K562 (cell line): ENCODE results near the gene DPAGT1. TPM values are rescaled to one million over a fixed set of nuclear protein-coding genes. Genes with fewer than 3 reads are reported as not detected.

Experiments
- ATAC-seq: fragments of 200-7000 bp; cut with Tn5 transposase; 3 replicates; pipeline ENCODE4 v1.9.1; 2020; ENCODE audit warnings: moderate library complexity
- BruUV-seq: library from RNA; stranded (reverse); fragments of 400-500 nt; replicated peaks from 2 replicates; lab custom pipeline; 2021; lab: Mats Ljungman, UMichigan
- CTCF ChIA-PET: fragments of 300-600 bp; formaldehyde crosslinking; extraction: SDS; loops from one replicate; lab custom pipeline; 2021; ENCODE audit warnings: low intra/inter-chr PET ratio; lab: Yijun Ruan, JAX
- POLR2A ChIA-PET: fragments of 300-600, 350-650 bp; sonication (Branson Sonifier 250); formaldehyde crosslinking; extraction: SDS; loops from one replicate; lab custom pipeline; 2021; ENCODE audit warnings: antibody characterized with exemption, inconsistent platforms; lab: Yijun Ruan, JAX
- DNase-seq, 4 experiments: peaks; one replicate each; pipeline versions ENCODE4 v3.0.0 to v3.0.0-alpha.2; 2011 to 2018; ENCODE audit warnings: low spot score in 3 of 4, mixed read lengths in 3 of 4; ENCODE audit errors: extremely low read depth in 1 of 4
- FAIRE-seq: peaks from 2 replicates; lab custom pipeline; 2011; peaks lifted over from hg19 to GRCh38; lab: Jason Lieb, UNC
- H2AFZ ChIP-seq: 2 replicates; pipeline ENCODE4 v1.6.0; 2011; ENCODE audit warnings: low read depth, low read length, control low read depth, inconsistent platforms
- H3K27ac ChIP-seq: fragments of 200-600 bp; 3 replicates; pipeline ENCODE4 v1.8.0; 2011; ENCODE audit warnings: low read depth, mild to moderate bottlenecking, control low read depth, inconsistent platforms, low read length, moderate library complexity, mixed read lengths; ENCODE audit errors: extremely low read depth
- H3K27me3 ChIP-seq, 2 experiments: fragments of 300-600 bp in 1 of 2; 2 replicates in 1 of 2; 3 replicates in 1 of 2; pipeline versions ENCODE4 v1.6.0 to v1.8.0; 2011; ENCODE audit warnings: inconsistent platforms in 2 of 2, low read length in 2 of 2, mild to moderate bottlenecking in 1 of 2, mixed read lengths in 1 of 2, moderate library complexity in 1 of 2; ENCODE audit not compliant: control insufficient read depth in 2 of 2, insufficient read depth in 2 of 2
- H3K36me3 ChIP-seq: fragments of 300-600 bp; 3 replicates; pipeline ENCODE4 v1.8.0; 2011; ENCODE audit warnings: mild to moderate bottlenecking, low read length, inconsistent platforms; ENCODE audit not compliant: control insufficient read depth, insufficient read depth
- H3K4me1 ChIP-seq, 2 experiments: fragments of 200-600 bp in 1 of 2; replicated peaks in 1 of 2; 2 replicates in 1 of 2; 3 replicates in 1 of 2; pipeline versions ENCODE4 v1.5.1 to v1.8.0; 2011; ENCODE audit warnings: inconsistent platforms in 2 of 2, low read length in 2 of 2, mild to moderate bottlenecking in 1 of 2, mixed read lengths in 1 of 2, moderate library complexity in 1 of 2; ENCODE audit not compliant: control insufficient read depth in 2 of 2, insufficient read depth in 2 of 2
- H3K4me2 ChIP-seq: 2 replicates; pipeline ENCODE4 v1.6.1; 2011; ENCODE audit warnings: low read length, control low read depth, inconsistent platforms, mixed read lengths; ENCODE audit not compliant: insufficient read depth
- H3K4me3 ChIP-seq: fragments of 200-600 bp; sonication (generic), shearing (Covaris generic); 2 replicates; pipeline ENCODE4 v1.5.1; 2016; ENCODE audit warnings: control low read depth, inconsistent platforms
- H3K79me2 ChIP-seq: fragments of 200-600 bp; 3 replicates; pipeline ENCODE4 v1.8.0; 2011; ENCODE audit warnings: low read length, inconsistent platforms; ENCODE audit not compliant: control insufficient read depth, insufficient read depth
- H3K9ac ChIP-seq, 2 experiments: 2 replicates each; pipeline versions ENCODE4 v1.6.0 to v1.6.1; 2011; ENCODE audit warnings: low read depth in 2 of 2, low read length in 2 of 2, control low read depth in 1 of 2, inconsistent platforms in 1 of 2, mild to moderate bottlenecking in 1 of 2, mixed read lengths in 1 of 2; ENCODE audit not compliant: insufficient read depth in 1 of 2
- H3K9me1 ChIP-seq: one replicate; pipeline ENCODE4 v1.6.0; 2011; ENCODE audit warnings: inconsistent platforms, mild to moderate bottlenecking, low read length, moderate library complexity; ENCODE audit not compliant: control insufficient read depth, insufficient read depth
- H3K9me3 ChIP-seq: replicated peaks from 2 replicates; pipeline ENCODE4 v1.5.1; 2011; ENCODE audit warnings: low read depth, low read length, inconsistent platforms; ENCODE audit not compliant: control insufficient read depth, insufficient read depth
- H4K20me1 ChIP-seq: replicated peaks from 2 replicates; pipeline ENCODE4 v1.6.1; 2011; ENCODE audit warnings: low read length, inconsistent platforms, mixed read lengths; ENCODE audit not compliant: control insufficient read depth, insufficient read depth
- BRF2 ChIP-seq: IDR thresholded peaks from 3 replicates; pipeline ENCODE4 v1.6.1; 2011; ENCODE audit warnings: borderline replicate concordance, mild to moderate bottlenecking; ENCODE audit not compliant: insufficient read length, insufficient read depth
- DNMT1 ChIP-seq: fragments of 450-650 bp; IDR thresholded peaks from 2 replicates; pipeline ENCODE4 v1.6.1; 2016; ENCODE audit warnings: antibody characterized with exemption, mild to moderate bottlenecking
- E2F6 ChIP-seq, 2 experiments: IDR thresholded peaks; 2 replicates each; pipeline ENCODE4 v1.6.1; 2011; ENCODE audit warnings: borderline replicate concordance in 1 of 2, control low read depth in 1 of 2, low read depth in 1 of 2, low read length in 1 of 2, mild to moderate bottlenecking in 1 of 2, mixed read lengths in 1 of 2, moderate library complexity in 1 of 2; ENCODE audit not compliant: insufficient read depth in 1 of 2, insufficient read length in 1 of 2, poor library complexity in 1 of 2, severe bottlenecking in 1 of 2; ENCODE audit errors: extremely low read depth in 1 of 2
- EP400 ChIP-seq: fragments of 450-650 bp; IDR thresholded peaks from 2 replicates; pipeline ENCODE4 v1.6.1; 2017; ENCODE audit warnings: antibody characterized with exemption, mild to moderate bottlenecking, moderate library complexity
- ERF ChIP-seq: fragments of 450-650 bp; formaldehyde crosslinking; IDR thresholded peaks from 2 replicates; pipeline ENCODE4 v1.4.0; 2020; ENCODE audit warnings: mild to moderate bottlenecking, mixed read lengths
- HNRNPL ChIP-seq: fragments of 200-400 bp; formaldehyde crosslinking; IDR thresholded peaks from 2 replicates; pipeline ENCODE4 v1.6.1; 2017; ENCODE audit warnings: low read depth, mild to moderate bottlenecking, low read length
- IRF1 ChIP-seq: sonication (generic); formaldehyde crosslinking; IDR thresholded peaks from 2 replicates; pipeline ENCODE4 v1.8.0; 2022; ENCODE audit warnings: missing genetic modification reagents, mild to moderate bottlenecking, borderline replicate concordance
- L3MBTL2 ChIP-seq: fragments of 450-650 bp; IDR thresholded peaks from 2 replicates; pipeline ENCODE4 v1.6.1; 2016; ENCODE audit warnings: mild to moderate bottlenecking, moderate library complexity
- MCM5 ChIP-seq: fragments of 450-650 bp; IDR thresholded peaks from 2 replicates; pipeline ENCODE4 v1.6.1; 2016; ENCODE audit warnings: low read depth
- NR1H2 ChIP-seq: sonication (generic); formaldehyde crosslinking; IDR thresholded peaks from 2 replicates; pipeline ENCODE4 v1.4.0; 2020; ENCODE audit warnings: mild to moderate bottlenecking, missing genetic modification reagents
- NR4A1 ChIP-seq, 2 experiments: fragments of 250-450 bp in 1 of 2; fragments of 450-650 bp in 1 of 2; sonication (Bioruptor Pico) in 1 of 2; IDR thresholded peaks; 2 replicates each; pipeline versions ENCODE4 v1.4.0 to v1.6.1; 2016 to 2020; ENCODE audit warnings: mild to moderate bottlenecking in 2 of 2, missing compliant biosample characterization in 1 of 2, missing genetic modification characterization in 1 of 2, moderate library complexity in 1 of 2
- NRF1 ChIP-seq, 2 experiments: fragments of 450-650 bp; IDR thresholded peaks in 1 of 2; conservative IDR thresholded peaks in 1 of 2; 2 replicates each; pipeline ENCODE4 v1.6.1; 2014; ENCODE audit warnings: mild to moderate bottlenecking in 2 of 2
- PHF21A ChIP-seq: fragments of 450-650 bp; IDR thresholded peaks from 2 replicates; pipeline ENCODE4 v1.6.1; 2017; ENCODE audit warnings: low read depth, borderline replicate concordance
- STAT5A ChIP-seq: IDR thresholded peaks from 2 replicates; pipeline ENCODE4 v1.6.1; 2012; ENCODE audit warnings: low read length, inconsistent platforms, borderline replicate concordance
- THRAP3 ChIP-seq: fragments of 450-650 bp; IDR thresholded peaks from 2 replicates; pipeline ENCODE4 v1.6.1; 2016; ENCODE audit warnings: mild to moderate bottlenecking, inconsistent platforms, borderline replicate concordance
- XRCC5 ChIP-seq: fragments of 200-400 bp; formaldehyde crosslinking; IDR thresholded peaks from 2 replicates; pipeline ENCODE4 v1.6.1; 2017; ENCODE audit warnings: low read depth, mild to moderate bottlenecking, low read length
- ZNF431 ChIP-seq: sonication (generic); formaldehyde crosslinking; IDR thresholded peaks from 2 replicates; pipeline ENCODE4 v1.8.0; 2022; ENCODE audit warnings: mild to moderate bottlenecking, missing genetic modification reagents
- WGBS: fragments of 100-300 bp; shearing (Covaris generic); methylation state at CpG from one replicate; pipeline ENCODE4 v1.1.6; 2016; ENCODE audit warnings: low coverage, mixed read lengths; ENCODE audit not compliant: insufficient coverage; ENCODE audit errors: missing lambda C conversion rate; 5-methylcytosine and 5-hydroxymethylcytosine counted together
- in situ Hi-C: fragments of 300-500 bp; cut with MboI; formaldehyde crosslinking; loops from 4 replicates; pipeline ENCODE4 v1.15.0; 2018; ENCODE audit warnings: inconsistent platforms, mixed read lengths
- intact Hi-C: fragments of 100-400 bp; cut with micrococcal nuclease; formaldehyde crosslinking; loops from 2 replicates; pipeline ENCODE4 v1.14.2; 2022
- polyA plus RNA-seq, 8 experiments: library from polyadenylated mRNA; depleted of rRNA in 4 of 8; stranded (reverse) in 5 of 8; unstranded in 3 of 8; fragments of >200 nt; fragmentation: Nextera tagmentation in 2 of 8; fragmentation: Illumina TruSeq in 1 of 8; extraction: Ambion mirVana in 2 of 8; extraction: Trizol in 1 of 8; gene quantifications; 2 replicates each; pipeline versions ENCODE4 v1.2.1 to v1.2.3, GENCODE V29; 2011 to 2014; ENCODE audit warnings: inconsistent platforms in 1 of 8, missing spikeins in 1 of 8
- total RNA-seq, 7 experiments: library from RNA; depleted of rRNA in 6 of 7; stranded (reverse); fragments of >200 nt in 6 of 7; fragmentation: Illumina TruSeq in 2 of 7; extraction: Trizol in 2 of 7; gene quantifications; 2 replicates each; pipeline versions ENCODE4 v1.2.1 to v1.2.3, GENCODE V29; 2011 to 2021; ENCODE audit warnings: low replicate concordance in 1 of 7

DPAGT1 gene
- total and polyA plus RNA-seq, 9 of the 15 experiments (the other 6 are each of a cell fraction or from before 2014, with no cell fraction given) = 29.9 to 135 (median 85.0) TPM

GRCh38 chr11:119095066-119095880, 6.4 kb downstream of the DPAGT1 start:
- intact Hi-C loops = loop anchor here (1.0 to 2.0 kb wide), 3 partner anchors 28 to 166 kb away; partner anchors contain the start of genes HYOU1 and VPS11
- Histone ChIP-seq H3K4me2 (peak overlapping the region; percentile 98), H3K36me3 (peaks cover 78% of the 10 kb centered on the region), H3K79me2 (peaks cover 59% of the 10 kb centered on the region), H3K4me3 (peak overlapping the region; percentile 94), H3K27ac (peak overlapping the region; percentile 95), H3K27me3 (no peaks in the 10 kb centered on the region; a peak in 1 of 5 replicates), H3K4me1 (peaks cover 24 to 28% of the 10 kb centered on the region in 2 experiments; a peak in 4 of 5 replicates), H4K20me1 (peaks cover 25% of the 10 kb centered on the region), H3K9me3 (no peaks in the 10 kb centered on the region), H3K9me1 (no peaks in the 10 kb centered on the region), H3K9ac (peak overlapping the region; percentile 94 to 99), H2AFZ (peak overlapping the region; percentile 35)
- no TSS peak for BruUV-seq
- in situ Hi-C loops = no loop called here
- ChIA-PET POLR2A (interaction anchor here (0.5 to 5.5 kb wide), 57 partner anchors 7 to 704 kb away, joined by 3 to 75 read pairs (median 3); partner anchors contain the start of genes ABCG4, C2CD2L, CBL and HINFP), CTCF (interaction anchor here (0.6 to 1.3 kb wide), 3 partner anchors 17 to 184 kb away, joined by 3 to 6 read pairs (median 5); no protein-coding TSS in a partner anchor)
- 2% methylated on average over 73 of the region's 79 CpGs for WGBS
- DNase-seq = peak; percentile 96 to 99 (median 98)
- ATAC-seq = peak; percentile 81
- FAIRE-seq = peak; percentile 97
- TF ChIP-seq NR1H2 (CRISPR knock-in tag) (peak; percentile 97; the same call in 1 of the 2 replicates), THRAP3 (no peak), MCM5 (no peak), NRF1 (conservative IDR thresholded peaks at IDR 0.05 in 1 of 2, IDR thresholded peaks at IDR 0.05 in 1 of 2) (peak; percentile 75 to 78), DNMT1 (no peak), XRCC5 (peak; percentile 81), ERF (peak; percentile 82; the same call in 1 of the 2 replicates), ZNF431 (CRISPR knock-in tag) (peak; percentile 45; the same call in 1 of the 2 replicates), IRF1 (CRISPR knock-in tag) (no peak; the same call in 1 of the 2 replicates), HNRNPL (peak; percentile 96), EP400 (peak; percentile 96), BRF2 (no peak), L3MBTL2 (peak; percentile 81), E2F6 (IDR thresholded peaks at IDR 0.05; ENCODE audit: borderline replicate concordance in 1 of 2, extremely low read depth in 1 of 2, insufficient read depth in 1 of 2, insufficient read length in 1 of 2, low read depth in 1 of 2, low read length in 1 of 2, poor library complexity in 1 of 2, severe bottlenecking in 1 of 2) (peak; percentile 72 to 83), STAT5A (peak; percentile 24; the same call in 1 of the 2 replicates), NR4A1 (CRISPR knock-in tag; IDR thresholded peaks at IDR 0.05) (peak; percentile 24; the same call in 1 of the 2 replicates), NR4A1 (tag; IDR thresholded peaks at IDR 0.05) (peak; percentile 58; the same call in 1 of the 2 replicates), PHF21A (peak; percentile 91; the same call in 1 of the 2 replicates)
